HG03571 (cell line): Measurements from ENCODE around the gene SMTNL2.
"Not testable (repeated sequence)": the region's sequence is repeated elsewhere in the genome, so short reads cannot be mapped to it uniquely, and the experiment has no call there.

Source experiments
- ATAC-seq: cut with Tn5 transposase; IDR thresholded peaks from one replicate; pipeline ENCODE4 v1.9.1; 2021; ENCODE audit not compliant: unreplicated experiment

SMTNL2 gene

DNA sequence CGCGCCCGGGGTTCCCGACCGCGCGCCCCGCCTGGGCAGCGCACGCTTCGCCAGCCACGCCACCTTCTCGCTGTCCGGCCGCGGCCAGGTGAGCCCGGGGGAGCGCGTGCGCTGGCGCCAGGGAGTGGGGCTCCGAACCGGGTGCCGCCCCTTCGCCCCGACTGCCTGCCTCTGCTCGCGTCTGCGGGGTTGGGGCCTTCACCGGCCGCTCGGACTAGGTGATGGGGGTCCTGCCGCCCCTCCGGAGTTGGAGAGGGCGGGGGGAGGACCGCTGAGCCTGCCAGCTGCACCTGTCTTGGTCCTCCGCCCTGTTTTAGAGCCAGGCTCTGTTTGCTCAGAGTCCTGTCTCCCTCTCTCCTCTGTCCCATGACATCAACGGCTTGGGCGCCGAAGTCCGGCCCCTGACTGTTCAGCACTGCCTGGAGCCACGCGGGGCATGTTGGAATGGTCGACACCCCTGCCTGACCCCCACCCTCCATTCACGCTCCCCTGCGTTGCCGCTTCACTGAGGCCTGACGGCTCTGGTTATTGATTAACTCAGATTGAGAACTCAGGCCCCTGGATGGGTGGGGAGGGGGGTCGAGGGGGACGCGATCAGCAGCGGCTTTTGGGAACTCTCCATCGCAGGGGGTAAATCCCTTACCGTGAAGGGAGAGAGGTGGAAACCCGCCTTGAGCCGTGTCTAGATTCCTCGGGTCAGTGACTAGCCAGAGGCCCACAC is 748 bp downstream of the SMTNL2 start:
- no peak for ATAC-seq

GRCh38 chr17:4585638-4585994 is 1.3 kb downstream of the SMTNL2 start:
- no peak for ATAC-seq

- no peak for ATAC-seq
Observed at GRCh38 chr17:4586043-4586442, 1.7 kb downstream of the SMTNL2 start.

DNA sequence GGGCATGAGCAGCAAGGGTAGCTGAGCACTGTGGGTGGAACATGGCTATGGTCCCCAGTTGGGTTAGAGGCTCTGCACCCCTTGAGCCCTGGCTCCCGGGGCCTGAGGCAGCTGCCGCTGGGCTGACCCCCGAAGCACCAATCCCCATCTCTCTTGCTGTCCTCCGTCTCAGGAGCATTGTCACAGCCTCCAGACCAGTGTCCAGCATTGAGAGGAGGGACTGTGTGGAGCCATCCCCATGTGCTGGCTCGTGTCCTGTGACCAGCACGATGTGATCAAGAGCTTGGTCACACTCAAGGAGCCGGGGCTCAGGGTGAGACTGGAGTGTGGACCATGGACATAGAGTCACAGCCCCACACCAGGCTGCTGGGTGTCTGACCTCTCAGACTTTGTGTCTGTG is 2.9 kb downstream of the SMTNL2 start:
- ATAC-seq, result no peak

DNA sequence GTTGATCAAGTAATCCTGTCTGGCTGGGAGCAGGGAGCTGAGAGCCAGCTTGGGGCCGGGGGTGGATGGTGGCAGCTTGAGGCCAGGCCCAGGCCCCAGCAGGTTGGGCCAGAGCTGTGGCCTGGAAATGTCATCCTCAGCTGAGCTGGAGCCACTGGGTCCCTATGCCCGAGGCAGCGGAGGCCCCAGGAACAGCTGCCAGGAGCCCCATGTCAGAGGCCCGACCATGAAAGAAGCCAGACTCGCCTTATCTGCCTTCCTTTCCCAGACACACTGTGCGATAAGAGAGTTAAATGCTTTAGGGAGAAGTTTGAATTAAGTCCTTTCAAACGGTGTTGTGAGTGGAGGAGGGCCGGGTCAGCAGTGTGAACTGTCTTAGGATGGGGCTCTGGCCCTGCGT is 3.5 kb downstream of the SMTNL2 start:
- no peak for ATAC-seq

- ATAC-seq, result no peak
Observed at GRCh38 chr17:4588391-4588790, 4.1 kb downstream of the SMTNL2 start.

GRCh38 chr17:4588898-4589625 is 4.7 kb downstream of the SMTNL2 start:
- no peak for ATAC-seq

- not testable (repeated sequence) for ATAC-seq
Observed at GRCh38 chr17:4590042-4590441, 5.7 kb downstream of the SMTNL2 start.

DNA sequence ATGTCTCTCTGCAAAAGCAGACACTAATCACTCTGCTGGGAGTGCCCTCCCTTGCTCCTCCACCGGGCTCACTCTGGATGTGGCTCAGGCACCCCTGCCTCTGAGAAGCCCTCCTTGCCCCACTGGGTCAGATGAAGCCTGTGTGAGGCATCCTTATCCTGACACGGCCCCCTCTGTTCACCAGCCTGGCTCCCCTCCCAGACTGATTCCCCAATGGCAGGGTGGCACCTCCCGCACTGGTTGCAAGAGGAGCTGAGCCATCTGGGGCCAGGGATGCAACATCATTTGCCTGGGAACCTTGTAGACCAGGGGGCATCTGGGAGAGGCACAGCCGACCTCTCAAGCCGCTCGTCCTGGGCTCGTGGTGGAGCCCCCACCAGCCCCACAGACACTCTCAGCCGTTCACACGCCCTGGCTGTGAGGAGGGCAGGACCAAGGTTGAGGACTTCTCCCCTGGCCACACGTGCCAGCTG is 6.7 kb downstream of the SMTNL2 start:
- ATAC-seq, result no peak

GRCh38 chr17:4591529-4591928 is 7.2 kb downstream of the SMTNL2 start:
- ATAC-seq, result no peak

DNA sequence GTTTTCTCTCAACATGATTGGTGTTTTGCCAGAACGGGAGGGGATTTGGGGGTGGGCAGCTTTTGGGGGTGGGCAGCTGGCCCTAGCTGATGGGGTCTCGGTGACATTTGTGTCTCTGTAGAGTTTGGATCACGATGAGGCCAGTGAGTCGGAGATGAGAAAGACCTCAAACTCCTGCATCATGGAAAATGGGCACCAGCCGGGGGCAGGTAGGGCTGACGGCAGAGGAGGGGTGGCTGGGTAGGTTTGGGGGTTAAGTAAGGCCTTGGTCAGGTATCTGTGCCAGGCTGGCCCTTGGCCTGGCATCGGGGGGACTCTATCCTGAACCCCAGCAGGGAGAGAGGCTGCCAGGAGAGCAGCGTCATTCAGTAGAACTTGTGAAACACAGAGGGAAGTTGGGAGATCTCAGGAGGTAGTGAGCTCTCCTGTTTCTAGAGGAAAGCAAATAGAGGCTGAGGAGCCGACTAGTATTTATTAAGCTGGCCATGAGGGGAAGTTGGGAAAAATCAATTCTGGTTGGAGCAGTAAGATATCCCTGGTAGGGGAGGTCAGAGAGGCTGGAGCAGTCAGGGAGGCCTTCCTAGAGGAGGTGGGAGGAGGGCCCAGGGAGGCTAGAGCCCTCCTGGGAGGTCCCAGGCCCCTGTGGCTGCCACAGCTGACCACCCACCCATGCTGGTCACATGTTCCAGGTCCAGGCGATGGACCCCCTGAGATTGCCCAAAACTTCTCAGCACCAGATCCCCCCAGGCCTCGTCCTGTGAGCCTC is 8.1 kb downstream of the SMTNL2 start:
- ATAC-seq, result no peak

DNA sequence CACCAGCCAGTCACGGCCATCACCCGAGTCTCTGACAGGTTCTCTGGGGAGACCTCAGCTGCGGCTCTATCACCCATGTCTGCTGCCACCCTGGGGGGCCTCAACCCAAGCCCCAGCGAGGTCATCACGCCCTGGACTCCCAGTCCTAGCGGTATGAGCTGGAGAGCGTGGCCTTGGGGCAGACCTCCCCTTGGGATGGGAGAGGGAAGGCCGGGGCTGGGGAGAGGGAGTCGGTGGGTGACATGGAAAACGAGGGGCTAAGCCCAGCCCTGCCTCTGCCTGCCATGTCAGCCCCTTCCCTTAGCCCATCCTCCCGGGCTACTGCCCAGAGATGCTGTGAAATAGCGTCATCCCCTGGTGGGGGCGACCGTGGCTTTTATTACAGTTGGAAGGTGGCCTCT is 8.7 kb downstream of the SMTNL2 start:
- ATAC-seq, result no peak

GRCh38 chr17:4594406-4594805 is 10.1 kb downstream of the SMTNL2 start:
- ATAC-seq, result no peak

DNA sequence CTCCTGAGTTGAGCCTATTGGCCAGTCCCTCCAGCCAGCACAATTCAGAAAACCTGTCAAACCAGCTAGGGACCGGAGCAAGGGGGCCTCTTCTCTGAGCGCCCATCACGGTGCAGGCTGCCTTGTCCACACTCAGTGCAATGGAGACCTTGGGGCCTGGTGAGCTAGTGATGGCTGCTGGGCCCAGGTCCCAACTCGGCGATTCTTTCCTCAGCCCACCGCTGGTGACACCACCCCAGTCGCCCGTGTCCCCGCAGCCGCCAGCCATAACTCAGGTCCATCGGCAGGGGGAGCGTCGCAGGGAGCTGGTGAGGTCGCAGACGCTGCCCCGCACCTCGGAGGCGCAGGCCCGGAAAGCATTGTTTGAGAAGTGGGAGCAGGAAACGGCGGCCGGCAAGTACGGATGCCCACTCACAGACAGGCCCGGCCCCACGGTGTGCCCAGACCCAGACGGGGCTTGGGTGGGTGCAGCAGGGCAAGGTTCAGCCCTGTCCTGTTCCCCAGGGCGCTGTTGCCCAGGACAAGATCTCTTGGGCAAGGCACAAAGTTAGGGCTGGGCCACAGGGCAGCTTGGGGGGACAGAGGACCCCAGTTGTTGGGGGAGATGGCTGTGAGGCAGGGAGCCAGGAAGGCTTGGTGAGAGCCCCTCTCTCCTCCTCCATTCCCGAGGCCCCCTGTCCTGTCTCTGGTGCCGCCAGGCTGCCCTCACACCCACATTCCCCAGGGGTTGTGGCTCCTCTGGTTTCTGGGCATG is 10.8 kb downstream of the SMTNL2 start:
- ATAC-seq, result no peak

DNA sequence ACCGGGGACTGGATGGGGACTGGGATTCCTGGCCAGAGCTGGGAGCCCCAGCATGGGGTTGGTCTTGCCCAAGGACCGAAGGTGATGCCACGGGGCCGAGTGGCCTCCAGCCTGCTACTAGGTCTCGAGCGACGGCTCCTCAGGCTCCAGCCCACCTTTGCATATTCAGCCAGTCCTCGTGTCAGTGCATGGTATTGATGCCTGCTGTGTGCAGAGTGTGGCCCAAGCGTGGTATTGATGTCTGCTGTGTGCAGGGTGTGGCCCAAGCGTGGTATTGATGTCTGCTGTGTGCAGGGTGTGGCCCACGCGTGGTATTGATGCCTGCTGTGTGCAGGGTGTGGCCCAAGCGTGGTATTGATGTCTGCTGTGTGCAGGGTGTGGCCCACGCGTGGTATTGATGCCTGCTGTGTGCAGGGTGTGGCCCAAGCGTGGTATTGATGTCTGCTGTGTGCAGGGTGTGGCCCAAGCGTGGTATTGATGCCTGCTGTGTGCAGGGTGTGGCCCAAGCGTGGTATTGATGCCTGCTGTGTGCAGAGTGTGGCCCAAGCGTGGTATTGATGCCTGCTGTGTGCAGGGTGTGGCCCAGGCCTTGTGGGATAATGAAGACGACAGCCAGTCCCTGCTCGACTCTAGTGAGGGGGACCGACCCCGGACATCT is 11.5 kb downstream of the SMTNL2 start:
- not testable (repeated sequence) for ATAC-seq

- no peak for ATAC-seq
Observed at GRCh38 chr17:4596636-4597380, 12.5 kb downstream of the SMTNL2 start.

DNA sequence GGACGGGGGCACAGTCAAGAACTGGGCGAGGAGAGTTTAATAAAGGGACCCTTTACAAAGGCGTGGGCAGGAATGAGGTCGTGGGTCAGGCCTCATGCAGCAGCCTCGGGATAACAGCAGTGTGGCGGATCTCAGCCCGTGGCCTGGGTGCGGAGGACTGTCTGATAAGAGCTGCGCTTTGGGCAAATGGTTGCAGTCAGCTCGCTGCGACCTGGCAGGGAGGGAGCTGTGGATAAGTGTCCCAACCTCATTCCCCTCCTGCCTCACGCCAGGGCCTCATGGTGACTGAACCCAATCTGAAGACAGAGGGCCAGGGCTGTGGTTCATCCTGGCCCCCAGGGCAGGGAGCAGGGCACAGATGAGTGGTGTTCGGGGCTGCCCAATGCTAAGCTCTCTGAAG is 13.6 kb downstream of the SMTNL2 start:
- ATAC-seq, result no peak

- no peak for ATAC-seq
Observed at GRCh38 chr17:4598776-4599504, 14.6 kb downstream of the SMTNL2 start.
